ENCODE measurements around the gene STK17B. TPM values are rescaled to one million over a fixed set of nuclear protein-coding genes. Genes with fewer than 3 reads are reported as not detected.

Gene STK17B
- polyA plus RNA-seq, 1 donor (not counting 4 experiments of a cell fraction or from before 2014, with no cell fraction given), result 11.0 TPM

- Histone ChIP-seq H3K9me1 (ENCODE audit: control insufficient read depth, extremely low read depth, insufficient read depth, low read length) (no peaks in the 10 kb centered on the region), H2AFZ (ENCODE audit: control insufficient read depth, low read length) (no peak overlapping the region), H3K9ac (ENCODE audit: control insufficient read depth, extremely low read depth, insufficient read depth, low read length) (no peak overlapping the region), H3K9me3 (ENCODE audit: control insufficient read depth, low read depth, low read length) (no peaks in the 10 kb centered on the region), H3K79me2 (ENCODE audit: control insufficient read depth, insufficient read depth, low read length) (no peaks in the 10 kb centered on the region), H3K4me2 (ENCODE audit: control insufficient read depth, extremely low read depth, insufficient read depth, low read depth, low read length) (no peak overlapping the region), H3K4me1 (ENCODE audit: control insufficient read depth, extremely low read depth, insufficient read depth, low read length) (no peaks in the 10 kb centered on the region), H3K4me3 (ENCODE audit: control insufficient read depth in 2 of 3, extremely low read depth in 1 of 3, insufficient read depth in 2 of 3, low read depth in 1 of 3, low read length in 3 of 3) (no peak overlapping the region), H3K27ac (ENCODE audit: control insufficient read depth, insufficient read depth, low read length) (no peak overlapping the region), H3K27me3 (ENCODE audit: control insufficient read depth, extremely low read depth, insufficient read depth, low read length) (no peaks in the 10 kb centered on the region), H3K36me3 (ENCODE audit: control insufficient read depth in 2 of 2, extremely low read depth in 1 of 2, insufficient read depth in 2 of 2, low read length in 2 of 2) (peaks cover 2 to 11% of the 10 kb centered on the region in 2 experiments), H4K20me1 (ENCODE audit: control insufficient read depth, extremely low read depth, insufficient read depth, low read length) (no peaks in the 10 kb centered on the region)
- no peak for FAIRE-seq
- no peak for DNase-seq (ENCODE audit: low read depth, low spot score)
- TF ChIP-seq CTCF (optimal IDR thresholded peaks at IDR 0.05 in 1 of 3, IDR thresholded peaks at IDR 0.05 in 1 of 3, conservative IDR thresholded peaks at IDR 0.05 in 1 of 3; ENCODE audit: extremely low read depth in 1 of 3, insufficient read depth in 2 of 3, low read length in 3 of 3) (no peak), EZH2 (IDR thresholded peaks at IDR 0.05; ENCODE audit: low read length) (no peak)
- dilution Hi-C loops (cut with MboI; ENCODE audit: extremely low pct_ligation_motif_present, low sequenced_read_pairs), result no loop called here
Observed at GRCh38 chr2:196149948-196150347, 21.4 kb downstream of the STK17B start.

GRCh38 chr2:196148736-196149135 is 22.6 kb downstream of the STK17B start:
- Histone ChIP-seq H3K4me1 (ENCODE audit: control insufficient read depth, extremely low read depth, insufficient read depth, low read length) (no peaks in the 10 kb centered on the region), H3K27ac (ENCODE audit: control insufficient read depth, insufficient read depth, low read length) (no peak overlapping the region), H3K9ac (ENCODE audit: control insufficient read depth, extremely low read depth, insufficient read depth, low read length) (no peak overlapping the region), H3K9me1 (ENCODE audit: control insufficient read depth, extremely low read depth, insufficient read depth, low read length) (no peaks in the 10 kb centered on the region), H3K9me3 (ENCODE audit: control insufficient read depth, low read depth, low read length) (no peaks in the 10 kb centered on the region), H2AFZ (ENCODE audit: control insufficient read depth, low read length) (no peak overlapping the region), H4K20me1 (ENCODE audit: control insufficient read depth, extremely low read depth, insufficient read depth, low read length) (no peaks in the 10 kb centered on the region), H3K4me3 (ENCODE audit: control insufficient read depth in 2 of 3, extremely low read depth in 1 of 3, insufficient read depth in 2 of 3, low read depth in 1 of 3, low read length in 3 of 3) (no peak overlapping the region), H3K36me3 (ENCODE audit: control insufficient read depth in 2 of 2, extremely low read depth in 1 of 2, insufficient read depth in 2 of 2, low read length in 2 of 2) (peaks cover 2 to 16% of the 10 kb centered on the region in 2 experiments), H3K4me2 (ENCODE audit: control insufficient read depth, extremely low read depth, insufficient read depth, low read depth, low read length) (no peak overlapping the region), H3K27me3 (ENCODE audit: control insufficient read depth, extremely low read depth, insufficient read depth, low read length) (no peaks in the 10 kb centered on the region), H3K79me2 (ENCODE audit: control insufficient read depth, insufficient read depth, low read length) (no peaks in the 10 kb centered on the region)
- dilution Hi-C loops (cut with MboI; ENCODE audit: extremely low pct_ligation_motif_present, low sequenced_read_pairs), result no loop called here
- no peak for FAIRE-seq
- no peak for DNase-seq (ENCODE audit: low read depth, low spot score)
- no peak for TF ChIP-seq EZH2 (IDR thresholded peaks at IDR 0.05; ENCODE audit: low read length)
- no peak for TF ChIP-seq CTCF (optimal IDR thresholded peaks at IDR 0.05 in 1 of 3, IDR thresholded peaks at IDR 0.05 in 1 of 3, conservative IDR thresholded peaks at IDR 0.05 in 1 of 3; ENCODE audit: extremely low read depth in 1 of 3, insufficient read depth in 2 of 3, low read length in 3 of 3)

Measured in keratinocyte (primary cell).